ENCODE measurements around the gene ACSL1.
"Not testable (repeated sequence)": the region's sequence is repeated elsewhere in the genome, so short reads cannot be mapped to it uniquely, and the experiment has no call there.

The ACSL1 gene

DNA sequence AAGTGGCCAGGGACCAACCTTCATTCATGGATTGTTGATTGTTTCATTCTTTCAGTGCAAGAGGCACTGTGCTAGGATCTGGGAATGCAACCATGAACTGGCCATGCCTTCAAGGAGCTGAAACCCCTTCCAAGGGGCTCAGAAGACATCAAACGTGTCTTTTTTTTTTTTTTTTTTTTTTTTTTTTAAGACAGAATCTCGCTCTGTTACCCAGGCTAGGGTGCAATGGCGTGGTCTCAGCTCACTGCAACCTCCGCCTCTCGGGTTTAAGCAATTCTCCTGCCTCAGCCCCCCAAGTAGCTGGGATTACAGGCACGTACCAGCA is 13.3 kb upstream of the ACSL1 start:
- not testable (repeated sequence) for DNase-seq

DNA sequence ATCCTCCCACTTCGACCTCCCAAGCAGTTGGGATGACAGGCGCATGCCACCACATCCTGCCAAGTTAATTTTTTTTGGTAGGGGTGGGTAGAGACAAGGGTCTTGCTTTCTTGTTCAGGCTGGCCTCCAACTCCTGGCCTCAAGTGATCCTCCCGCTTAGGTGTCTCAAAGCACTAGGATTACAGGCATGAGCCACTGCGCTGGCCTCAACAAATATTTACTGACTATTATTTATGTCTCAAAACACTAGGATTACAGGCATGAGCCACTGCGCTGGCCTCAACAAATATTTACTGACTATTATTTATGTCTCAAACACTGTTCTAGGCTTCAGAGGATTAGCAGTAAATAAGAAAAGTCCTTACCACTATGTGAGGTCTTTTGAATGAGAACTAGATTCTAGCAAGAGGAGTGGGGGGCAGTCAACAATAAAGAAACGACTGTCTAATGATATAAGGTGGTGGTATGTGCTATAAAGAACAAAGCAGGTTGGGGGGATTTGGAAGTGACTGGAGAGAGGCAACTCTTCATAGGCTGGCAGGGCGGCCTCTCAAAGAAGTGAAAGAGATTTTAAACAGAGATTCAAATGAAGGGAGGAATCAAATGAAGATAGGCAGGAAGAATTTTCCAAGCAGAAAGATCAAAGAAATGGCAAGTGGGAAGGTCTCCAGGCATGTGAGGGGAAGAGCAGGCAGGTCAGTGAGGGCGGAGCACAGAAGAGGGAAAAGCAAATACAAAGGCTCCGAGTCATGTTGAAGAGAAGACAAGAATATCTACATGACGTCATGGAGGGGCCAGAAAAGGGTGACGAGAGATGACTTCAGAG is 12.7 kb upstream of the ACSL1 start:
- no peak for DNase-seq

GRCh38 chr4:184836613-184837012 is 10.8 kb upstream of the ACSL1 start:
- DNase-seq: no peak

DNA sequence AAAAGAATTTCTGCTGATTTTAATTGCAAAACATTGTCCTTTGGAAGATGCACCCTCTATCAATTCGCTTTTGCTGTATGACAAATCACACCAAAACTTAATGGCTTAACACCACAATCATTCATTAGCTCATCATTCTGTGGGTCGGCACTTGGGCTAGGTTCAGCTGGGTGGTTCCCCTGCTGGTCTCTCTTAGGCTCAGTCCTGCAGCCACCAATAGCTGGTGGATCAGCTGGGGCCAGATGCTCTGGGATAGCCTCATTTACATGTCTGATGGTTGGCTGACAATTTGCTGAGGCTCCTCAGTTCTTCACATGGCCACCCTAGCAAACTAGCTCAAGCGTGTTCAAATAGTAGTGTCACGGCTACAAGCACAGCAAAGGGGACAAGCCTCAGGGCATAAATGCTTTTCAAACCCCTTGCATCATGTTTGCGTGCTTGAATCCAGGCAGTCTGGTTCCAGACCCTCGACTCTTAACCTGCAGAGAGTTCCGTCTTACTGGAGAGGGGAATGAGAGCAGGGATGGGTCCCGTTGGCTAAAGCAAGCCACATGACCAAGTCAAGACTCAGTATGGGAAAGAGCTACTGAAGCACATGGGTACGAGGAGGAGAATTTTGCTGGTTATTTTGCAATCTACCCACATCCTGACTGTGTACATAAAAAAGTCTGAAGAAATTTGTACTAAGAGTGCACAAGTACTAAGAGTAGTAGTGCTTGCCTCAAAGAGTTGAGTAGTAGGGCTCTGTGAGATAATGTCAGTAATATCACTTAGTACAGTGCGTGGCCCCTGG is 7.5 kb upstream of the ACSL1 start:
- DNase-seq: no peak

GRCh38 chr4:184831153-184831552 is 5.4 kb upstream of the ACSL1 start:
- no peak for DNase-seq

GRCh38 chr4:184826691-184827270 is 1.0 kb upstream of the ACSL1 start:
- DNase-seq: peak; percentile 21

DNA sequence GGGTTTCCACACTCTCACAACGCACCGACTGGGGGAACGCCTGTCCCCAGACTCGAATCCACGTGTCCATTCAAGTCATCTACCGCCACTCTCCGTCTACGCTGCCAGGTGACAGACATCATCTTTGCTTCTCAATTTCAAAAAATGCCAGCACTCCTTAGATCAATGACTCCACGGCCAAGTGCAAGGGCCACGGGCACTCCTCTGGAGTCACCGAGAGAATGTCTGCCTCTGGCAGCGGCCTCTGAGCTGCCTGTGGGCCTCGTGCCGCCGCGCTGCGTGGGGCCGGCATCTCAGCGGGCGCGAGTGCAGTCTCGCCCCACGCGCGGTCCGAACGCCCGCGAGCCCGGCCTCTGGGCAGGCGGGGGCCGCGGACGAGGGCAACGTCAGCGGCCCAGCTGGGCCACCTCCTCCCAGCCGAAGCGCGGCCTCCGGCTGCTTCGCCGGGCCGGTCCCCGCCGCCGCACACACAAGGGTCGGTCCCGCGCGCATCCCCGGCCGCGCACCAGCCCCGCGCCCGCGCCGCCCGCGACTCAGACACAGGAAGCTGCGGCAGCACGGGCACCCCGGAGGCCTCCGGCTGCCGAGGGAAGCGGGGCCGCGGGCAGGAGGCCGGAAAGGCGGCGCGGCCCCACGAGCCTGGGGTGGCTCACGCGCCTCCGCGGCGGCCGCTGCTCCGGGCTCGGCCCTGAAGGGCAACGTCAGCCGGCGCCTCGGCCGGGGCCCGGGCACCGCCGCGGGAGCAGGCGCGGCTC is 450 bp downstream of the ACSL1 start:
- peak; percentile 50 for DNase-seq

- no peak for DNase-seq
Observed at GRCh38 chr4:184824776-184825084, 1.0 kb downstream of the ACSL1 start.

GRCh38 chr4:184824081-184824775 is 1.5 kb downstream of the ACSL1 start:
- DNase-seq: peak; percentile 58

- DNase-seq: no peak
Observed at GRCh38 chr4:184823014-184823413, 2.8 kb downstream of the ACSL1 start.

DNA sequence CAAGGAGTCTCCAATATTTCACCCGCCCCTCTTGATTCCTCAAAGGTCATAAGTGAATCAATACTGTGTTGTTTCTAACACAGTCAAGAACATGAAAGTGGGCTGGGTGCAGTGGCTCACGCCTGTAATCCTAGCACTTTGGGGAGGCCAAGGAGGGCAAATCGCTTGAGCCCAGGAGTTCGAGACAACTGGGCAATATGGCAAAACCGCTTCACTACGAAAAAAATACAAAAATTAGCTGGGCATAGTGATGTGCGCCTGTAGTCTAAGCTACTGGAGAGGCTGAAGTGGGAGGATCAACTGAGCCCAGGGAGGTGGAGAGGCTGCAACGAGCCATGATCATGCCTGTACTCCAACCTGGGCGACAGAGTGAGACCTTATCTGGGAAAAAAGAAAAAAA is 3.4 kb downstream of the ACSL1 start:
- DNase-seq: no peak

DNA sequence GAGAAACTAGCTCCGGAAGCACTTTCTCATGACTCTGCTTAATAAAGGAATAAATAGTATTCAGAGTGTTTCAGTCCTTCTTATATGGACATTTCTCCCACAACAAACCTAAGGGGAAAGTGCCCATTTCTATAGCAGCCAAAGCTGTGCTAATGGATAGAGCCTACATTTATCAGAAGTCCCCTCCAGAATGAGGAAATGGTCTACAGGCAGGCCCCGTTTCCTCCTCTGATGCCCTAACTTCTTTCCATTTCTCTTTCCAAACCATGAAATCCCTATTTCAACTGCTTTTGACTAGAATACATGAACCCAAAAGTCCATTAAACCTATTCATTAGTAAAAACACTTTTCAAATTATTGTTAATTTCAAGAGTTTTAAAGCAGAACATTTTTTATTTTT is 4.5 kb downstream of the ACSL1 start:
- no peak for DNase-seq

DNA sequence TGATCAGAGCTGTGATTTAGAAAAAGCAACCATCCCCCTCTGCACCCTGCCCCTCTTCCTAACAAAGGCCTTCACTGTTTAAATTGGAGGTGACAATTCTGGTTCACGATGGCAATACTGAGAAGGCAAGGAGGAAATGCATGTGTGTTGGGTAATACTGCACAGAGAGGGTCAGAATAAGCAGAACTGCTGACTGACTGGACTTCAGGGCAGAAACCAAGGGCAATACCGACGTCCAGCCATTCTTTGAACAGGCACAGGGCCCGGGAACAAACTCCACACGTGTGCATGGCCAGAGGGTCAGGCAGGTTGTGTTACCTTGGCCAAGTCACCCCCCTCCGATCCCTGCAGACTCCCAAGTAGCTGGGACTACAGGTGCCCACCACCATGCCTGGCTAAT is 6.0 kb downstream of the ACSL1 start:
- DNase-seq: no peak

DNA sequence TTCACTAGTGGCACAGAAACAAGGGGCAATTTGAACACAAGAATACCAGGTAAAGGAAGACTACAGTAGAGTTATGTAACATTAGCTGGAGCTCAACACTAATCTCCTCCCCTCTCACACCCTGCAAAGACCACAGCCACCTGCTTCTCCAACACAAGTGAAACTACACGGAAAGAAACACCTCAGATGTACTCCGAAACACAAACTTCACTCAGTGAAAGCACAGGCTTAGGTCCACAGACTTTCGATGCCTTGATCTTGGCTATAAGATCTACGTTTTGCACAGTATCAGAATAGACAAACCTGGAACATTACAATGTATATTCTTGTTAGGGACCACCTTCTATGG is 7.6 kb downstream of the ACSL1 start:
- DNase-seq: no peak

DNA sequence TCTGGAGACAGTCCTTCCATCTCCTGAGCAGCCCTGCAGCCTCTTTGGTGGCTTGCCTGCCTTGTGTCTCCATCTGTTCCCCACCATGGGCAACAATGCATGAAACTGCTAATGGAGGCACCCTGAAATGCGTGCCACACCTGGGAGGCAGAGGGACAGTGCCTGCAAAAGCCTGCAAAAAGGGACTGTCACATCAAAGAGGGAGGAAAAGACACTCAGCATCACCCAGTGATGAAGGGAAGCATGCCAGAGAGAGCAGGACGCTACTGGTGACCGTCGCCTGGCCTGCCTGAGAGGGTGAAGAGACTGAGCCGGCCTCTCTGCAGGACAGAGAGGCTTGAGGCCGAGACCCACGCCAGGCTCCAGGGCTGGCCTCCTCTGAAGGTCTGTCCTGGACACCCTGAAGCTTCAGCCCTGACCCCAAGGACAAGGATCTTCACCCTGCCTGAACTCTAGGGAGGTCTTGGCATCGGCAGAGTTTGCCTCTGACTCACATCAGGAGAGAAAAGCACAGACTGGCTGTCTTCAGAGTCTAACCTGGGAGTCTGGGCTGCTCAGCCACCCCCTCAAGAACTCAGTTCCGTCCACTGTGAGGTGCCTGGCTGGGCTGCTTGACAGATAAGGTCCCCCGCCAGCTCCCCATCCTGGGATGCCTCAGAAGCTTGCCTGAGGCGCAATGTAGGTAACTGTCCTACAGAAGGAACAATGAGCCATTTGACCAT is 8.1 kb downstream of the ACSL1 start:
- no peak for DNase-seq

DNA sequence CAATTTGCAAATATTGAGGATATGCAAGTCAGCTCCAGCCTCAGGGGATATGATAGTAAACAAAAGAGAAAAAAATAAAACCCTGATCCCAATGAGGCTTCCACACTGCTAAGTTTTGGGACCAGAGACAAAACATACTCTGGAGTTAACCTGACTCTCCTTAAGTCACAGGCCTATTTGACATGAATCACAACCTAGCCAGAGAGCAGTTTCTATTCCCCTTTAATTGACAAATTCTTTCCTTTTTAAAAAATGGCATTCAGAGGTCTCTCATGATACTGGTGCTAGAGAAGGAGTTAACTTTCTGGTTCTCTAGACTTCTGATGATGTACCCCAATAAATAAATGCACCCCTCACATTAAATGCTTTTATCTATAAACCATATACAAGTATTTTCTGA is 8.8 kb downstream of the ACSL1 start:
- DNase-seq: no peak

- no peak for DNase-seq
Observed at GRCh38 chr4:184815046-184815877, 10.5 kb downstream of the ACSL1 start.

GRCh38 chr4:184814686-184815045 is 11.1 kb downstream of the ACSL1 start:
- DNase-seq: no peak

DNA sequence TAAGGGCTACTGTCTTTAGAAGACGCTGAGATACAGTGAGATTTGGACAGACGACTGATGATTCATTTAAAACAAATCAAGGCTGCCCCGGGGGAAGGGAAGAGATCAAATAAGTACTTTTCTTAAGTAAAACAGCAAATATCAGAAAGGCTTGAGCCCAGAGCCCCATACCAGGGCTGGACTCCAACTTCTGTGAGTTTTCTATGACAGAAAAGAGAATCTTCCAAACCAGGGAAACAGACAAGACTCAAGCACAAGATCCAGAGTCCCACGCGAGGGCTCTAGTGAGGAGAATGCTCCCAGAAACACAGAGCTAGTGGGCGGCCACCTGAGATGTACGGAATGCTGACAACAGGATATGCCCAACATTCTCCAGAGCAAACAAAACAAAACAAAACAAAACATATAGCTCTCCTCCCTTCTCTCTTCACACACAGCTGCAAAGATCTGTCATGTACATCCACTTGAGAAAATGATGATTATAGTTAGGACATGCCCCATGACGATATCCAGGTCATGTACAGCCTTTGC is 13.1 kb downstream of the ACSL1 start:
- no peak for DNase-seq

GRCh38 chr4:184812199-184812542 is 13.6 kb downstream of the ACSL1 start:
- no peak for DNase-seq

DNA sequence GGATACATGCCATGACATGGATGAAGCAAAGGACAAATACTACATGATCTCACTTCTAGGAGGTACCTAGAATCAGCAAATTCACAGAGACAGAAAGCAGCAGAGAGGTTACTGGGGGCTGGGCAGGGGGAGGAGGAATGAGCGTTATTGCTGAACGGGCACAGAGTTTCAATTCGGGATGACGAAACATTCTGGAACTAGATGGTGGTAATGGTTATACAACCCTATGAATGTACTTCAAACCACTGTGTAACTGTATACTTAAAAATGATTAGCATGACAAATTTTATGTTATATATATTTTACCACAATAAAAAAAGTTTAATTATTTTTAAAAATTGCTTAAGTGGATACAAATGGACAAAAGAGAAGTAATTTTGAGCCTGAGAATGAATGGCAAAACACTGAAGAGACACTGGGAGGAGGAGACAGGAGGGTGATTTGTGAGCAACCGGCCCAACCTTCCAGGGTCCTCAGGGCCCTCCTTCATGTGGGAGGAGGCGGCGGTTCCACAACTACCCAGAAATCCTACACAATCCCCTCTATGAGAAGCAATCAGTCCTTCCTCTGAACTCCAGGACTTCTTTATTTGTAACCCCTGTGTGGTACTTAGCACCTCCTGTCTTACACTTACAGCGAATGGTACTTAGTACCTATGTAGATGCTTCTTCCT is 14.1 kb downstream of the ACSL1 start:
- DNase-seq: no peak

Measured in activated CD4-positive, alpha-beta T cell treated with anti-CD3 and anti-CD28 coated beads, Interleukin-2, Interleukin-6, amounts not matched to agents 100 ng/mL and 50 ng/mL, durations not matched to agents 16 hours and 8 hours (primary cell).